HepG2 (cell line): ENCODE measurements around the gene DYNLT5. TPM values are rescaled to one million over a fixed set of nuclear protein-coding genes. Genes with fewer than 3 reads are reported as not detected.

ENCODE experiments used
- ATAC-seq: fragments of 200-7000 bp; cut with Tn5 transposase; 3 replicates; pipeline ENCODE4 v1.9.1; 2020; ENCODE audit warnings: mild to moderate bottlenecking, moderate library complexity
- BruUV-seq: library from RNA; stranded (reverse); fragments of 400-500 nt; replicated peaks from 2 replicates; lab custom pipeline; 2021; lab: Mats Ljungman, UMichigan
- CTCF ChIA-PET: fragments of 300-600 bp; formaldehyde crosslinking; extraction: SDS; loops from one replicate; lab custom pipeline; 2021; ENCODE audit warnings: low total read pairs, inconsistent platforms, low intra/inter-chr PET ratio; lab: Yijun Ruan, JAX
- POLR2A ChIA-PET: fragments of 350-600 bp; sonication (Branson Sonifier 250); formaldehyde crosslinking; loops from one replicate; lab custom pipeline; 2020; ENCODE audit warnings: antibody characterized with exemption, inconsistent platforms; lab: Yijun Ruan, JAX
- DNase-seq: peaks from one replicate; pipeline ENCODE4 v3.0.0-alpha.2; 2015; ENCODE audit warnings: low spot score
- FAIRE-seq: peaks from 3 replicates; lab custom pipeline; 2011; peaks lifted over from hg19 to GRCh38; lab: Jason Lieb, UNC
- H2AFZ ChIP-seq: one replicate; pipeline ENCODE4 v1.6.1; 2011; ENCODE audit warnings: low read length, inconsistent platforms
- H3K27ac ChIP-seq: fragments of 300-600 bp; 3 replicates; pipeline ENCODE4 v1.8.0; 2011; ENCODE audit warnings: mixed run types, mild to moderate bottlenecking, mixed read lengths, low read length, inconsistent platforms; ENCODE audit not compliant: insufficient read depth; ENCODE audit errors: extremely low read length
- H3K27me3 ChIP-seq, 2 experiments: fragments of 200-600 bp in 1 of 2; 2 replicates in 1 of 2; 3 replicates in 1 of 2; pipeline versions ENCODE4 v1.6.0 to v1.8.0; 2011; ENCODE audit warnings: low read length in 2 of 2, mild to moderate bottlenecking in 2 of 2, moderate library complexity in 2 of 2, inconsistent platforms in 1 of 2; ENCODE audit not compliant: insufficient read depth in 2 of 2, control insufficient read depth in 1 of 2
- H3K36me3 ChIP-seq, 2 experiments: fragments of 200-600 bp in 1 of 2; replicated peaks in 1 of 2; 2 replicates in 1 of 2; 3 replicates in 1 of 2; pipeline versions ENCODE4 v1.5.1 to v1.8.0; 2011; ENCODE audit warnings: low read length in 2 of 2, inconsistent platforms in 1 of 2; ENCODE audit not compliant: insufficient read depth in 2 of 2, control insufficient read depth in 1 of 2
- H3K4me1 ChIP-seq: 2 replicates; pipeline ENCODE4 v1.5.1; 2012; ENCODE audit warnings: low read length, inconsistent platforms; ENCODE audit not compliant: insufficient read depth
- H3K4me2 ChIP-seq: 2 replicates; pipeline ENCODE4 v1.6.0; 2011; ENCODE audit warnings: low read depth, low read length, inconsistent platforms
- H3K4me3 ChIP-seq, 3 experiments: fragments of 200-600 bp in 1 of 3; sonication (generic), shearing (Covaris generic) in 1 of 3; replicated peaks in 1 of 3; 2 replicates each; pipeline ENCODE4 v1.5.1; 2011 to 2016; ENCODE audit warnings: low read length in 3 of 3, inconsistent platforms in 2 of 3, low read depth in 2 of 3, mild to moderate bottlenecking in 2 of 3, control low read depth in 1 of 3, mixed read lengths in 1 of 3; ENCODE audit not compliant: insufficient read depth in 1 of 3
- H3K79me2 ChIP-seq: one replicate; pipeline ENCODE4 v1.6.1; 2011; ENCODE audit warnings: low read length, inconsistent platforms; ENCODE audit not compliant: insufficient read depth
- H3K9ac ChIP-seq: 2 replicates; pipeline ENCODE4 v1.6.0; 2011; ENCODE audit warnings: mild to moderate bottlenecking, low read depth, low read length, inconsistent platforms; ENCODE audit not compliant: insufficient read depth
- H3K9me3 ChIP-seq: 2 replicates; pipeline ENCODE4 v1.5.1; 2012; ENCODE audit warnings: mild to moderate bottlenecking, low read length
- H4K20me1 ChIP-seq: 2 replicates; pipeline ENCODE4 v1.6.0; 2011; ENCODE audit warnings: inconsistent platforms, mild to moderate bottlenecking, low read length, moderate library complexity; ENCODE audit not compliant: insufficient read depth
- NPAS2 ChIP-seq: sonication (generic); formaldehyde crosslinking; IDR thresholded peaks from 2 replicates; pipeline ENCODE4 v1.8.0; 2022; ENCODE audit warnings: mild to moderate bottlenecking, missing genetic modification reagents, borderline replicate concordance
- RAD21 ChIP-seq: fragments of 450-650 bp; formaldehyde crosslinking; IDR thresholded peaks from 2 replicates; pipeline ENCODE4 v1.5.0; 2020; ENCODE audit warnings: mild to moderate bottlenecking
- REL ChIP-seq: sonication (generic); formaldehyde crosslinking; conservative IDR thresholded peaks from 2 replicates; pipeline ENCODE4 v1.8.0; 2022; ENCODE audit warnings: mild to moderate bottlenecking, missing genetic modification reagents, moderate library complexity
- RXRB ChIP-seq: IDR thresholded peaks from 2 replicates; pipeline ENCODE4 v1.6.1; 2016; ENCODE audit warnings: borderline replicate concordance, missing genetic modification reagents, missing compliant biosample characterization
- SMC3 ChIP-seq: IDR thresholded peaks from 2 replicates; pipeline ENCODE4 v1.6.1; 2011; ENCODE audit warnings: low read length, improper control_type of control experiment
- STAG1 ChIP-seq: sonication (generic); formaldehyde crosslinking; IDR thresholded peaks from 2 replicates; pipeline ENCODE4 v1.4.0; 2020; ENCODE audit warnings: missing genetic modification reagents
- WGBS: methylation state at CpG from one replicate; pipeline ENCODE4 v1.1.6; 2017; ENCODE audit warnings: low lambda C conversion rate; 5-methylcytosine and 5-hydroxymethylcytosine counted together
- in situ Hi-C: cut with HindIII; loops from 2 replicates; pipeline ENCODE4 v1.10.0; 2017; ENCODE audit warnings: low pct_unique_long_range_greater_than_20kb; ENCODE audit not compliant: extremely low pct_ligation_motif_present
- intact Hi-C: fragments of 100-400 bp; cut with micrococcal nuclease; formaldehyde crosslinking; loops from one replicate; pipeline ENCODE4 v1.10.0; 2022; ENCODE audit not compliant: unreplicated experiment
- polyA plus RNA-seq, 8 experiments: library from polyadenylated mRNA; depleted of rRNA in 3 of 8; stranded (reverse) in 7 of 8; unstranded in 1 of 8; fragments of >200 nt; fragmentation: Illumina TruSeq in 4 of 8; extraction: Trizol in 4 of 8; gene quantifications; 2 replicates each; pipeline versions ENCODE4 v1.2.1 to v1.2.3, GENCODE V29; 2011 to 2016; ENCODE audit warnings: low read depth in 4 of 8, missing spikeins in 1 of 8, mixed read lengths in 1 of 8; ENCODE audit not compliant: insufficient read depth in 1 of 8
- total RNA-seq, 5 experiments: library from RNA; depleted of rRNA; stranded (reverse); fragments of >200 nt; fragmentation: Illumina TruSeq; extraction: Trizol; gene quantifications; 2 replicates each; pipeline ENCODE4 v1.2.3, GENCODE V29; 2016; ENCODE audit warnings: low read depth in 1 of 5
- TF ChIP-seq, protein P1 (sequence below): sonication (generic); formaldehyde crosslinking; IDR thresholded peaks from 2 replicates; pipeline ENCODE4 v1.5.0; 2020; ENCODE audit warnings: mild to moderate bottlenecking, missing genetic modification reagents, moderate library complexity

The DYNLT5 gene
- total and polyA plus RNA-seq, 2 of the 13 experiments (the other 11 are each of a cell fraction or from before 2014, with no cell fraction given): not detected

DNA sequence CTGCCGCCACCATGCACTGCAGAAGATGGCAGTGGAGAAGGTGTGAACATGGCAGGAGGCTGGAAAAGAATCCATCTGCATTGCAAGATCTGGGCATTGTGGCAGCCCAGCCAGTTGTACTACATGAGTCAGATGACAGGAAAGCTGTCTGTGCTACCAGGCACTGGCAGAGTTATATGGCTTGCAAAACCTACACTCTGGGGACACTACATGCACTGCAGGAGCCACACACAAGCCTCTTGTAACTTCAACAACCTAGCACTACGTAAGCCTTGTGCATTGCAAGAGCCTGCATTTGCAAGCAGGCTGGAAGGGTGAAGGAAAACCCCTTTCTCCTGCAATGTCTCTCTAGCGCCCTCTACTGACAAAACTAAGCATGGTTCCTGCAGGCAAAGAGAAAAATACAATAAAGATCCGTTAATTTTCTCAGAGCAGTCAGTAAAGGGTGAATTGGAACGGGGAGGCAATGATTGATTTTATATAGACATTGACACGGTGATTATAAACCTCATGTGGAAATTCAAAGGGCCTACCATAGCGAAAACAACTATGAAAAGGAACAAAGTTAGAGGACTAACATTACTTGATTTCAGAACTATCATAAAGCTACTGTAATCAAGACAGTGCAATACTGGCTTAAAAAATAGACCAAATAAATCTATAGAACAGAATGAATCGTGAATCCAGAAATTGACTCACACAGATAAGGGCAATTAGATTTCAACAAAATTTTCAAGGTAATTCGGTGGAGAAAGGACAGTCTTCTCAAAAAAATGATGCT is 26.2 kb upstream of the DYNLT5 start:
- FAIRE-seq: peak; percentile 32
- TF ChIP-seq SMC3: peak; percentile 86
- peak; percentile 20; the same call in 1 of the 2 replicates for TF ChIP-seq RXRB (CRISPR knock-in tag)
- TF ChIP-seq NPAS2 (CRISPR knock-in tag): no peak
- peak; percentile 54 for TF ChIP-seq RAD21 (CRISPR knock-in tag)
- peak; percentile 80 for TF ChIP-seq STAG1 (CRISPR knock-in tag)
- TF ChIP-seq, protein P1, sequence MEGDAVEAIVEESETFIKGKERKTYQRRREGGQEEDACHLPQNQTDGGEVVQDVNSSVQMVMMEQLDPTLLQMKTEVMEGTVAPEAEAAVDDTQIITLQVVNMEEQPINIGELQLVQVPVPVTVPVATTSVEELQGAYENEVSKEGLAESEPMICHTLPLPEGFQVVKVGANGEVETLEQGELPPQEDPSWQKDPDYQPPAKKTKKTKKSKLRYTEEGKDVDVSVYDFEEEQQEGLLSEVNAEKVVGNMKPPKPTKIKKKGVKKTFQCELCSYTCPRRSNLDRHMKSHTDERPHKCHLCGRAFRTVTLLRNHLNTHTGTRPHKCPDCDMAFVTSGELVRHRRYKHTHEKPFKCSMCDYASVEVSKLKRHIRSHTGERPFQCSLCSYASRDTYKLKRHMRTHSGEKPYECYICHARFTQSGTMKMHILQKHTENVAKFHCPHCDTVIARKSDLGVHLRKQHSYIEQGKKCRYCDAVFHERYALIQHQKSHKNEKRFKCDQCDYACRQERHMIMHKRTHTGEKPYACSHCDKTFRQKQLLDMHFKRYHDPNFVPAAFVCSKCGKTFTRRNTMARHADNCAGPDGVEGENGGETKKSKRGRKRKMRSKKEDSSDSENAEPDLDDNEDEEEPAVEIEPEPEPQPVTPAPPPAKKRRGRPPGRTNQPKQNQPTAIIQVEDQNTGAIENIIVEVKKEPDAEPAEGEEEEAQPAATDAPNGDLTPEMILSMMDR (CRISPR knock-in tag): peak; percentile 87
- TF ChIP-seq REL (CRISPR knock-in tag): no peak
- Histone ChIP-seq H3K36me3 (no peaks in the 10 kb centered on the region), H3K27ac (no peak overlapping the region), H3K4me2 (no peak overlapping the region), H3K9ac (no peak overlapping the region), H3K9me3 (no peaks in the 10 kb centered on the region), H3K27me3 (no peaks in the 10 kb centered on the region), H2AFZ (no peak overlapping the region), H4K20me1 (no peaks in the 10 kb centered on the region; the same call in 1 of the 2 replicates), H3K79me2 (no peaks in the 10 kb centered on the region), H3K4me1 (no peaks in the 10 kb centered on the region), H3K4me3 (no peak overlapping the region)
- intact Hi-C loops: loop anchor here (1.0 to 5.0 kb wide), 3 partner anchors 224 to 473 kb away; no protein-coding TSS in a partner anchor
- ChIA-PET CTCF (interaction anchor here (1.1 to 1.9 kb wide), 2 partner anchors 472 to 767 kb away, joined by 4 to 6 read pairs; no protein-coding TSS in a partner anchor), POLR2A (no interaction called here)
- peak; percentile 86 for ATAC-seq
- BruUV-seq: no TSS peak
- peak; percentile 54 for DNase-seq
- in situ Hi-C loops: loop anchor here (10.0 to 25.0 kb wide), 2 partner anchors 461 to 764 kb away; no protein-coding TSS in a partner anchor
- WGBS: 14% methylated on average over 9 of the region's 9 CpGs
